HepG2 (cell line): ENCODE data around the gene CCND1. TPM values are rescaled to one million over a fixed set of nuclear protein-coding genes. Genes with fewer than 3 reads are reported as not detected.

Experiments
- ATAC-seq: fragments of 200-7000 bp; cut with Tn5 transposase; 3 replicates; pipeline ENCODE4 v1.9.1; 2020; ENCODE audit warnings: mild to moderate bottlenecking, moderate library complexity
- BruUV-seq: library from RNA; stranded (reverse); fragments of 400-500 nt; replicated peaks from 2 replicates; lab custom pipeline; 2021; lab: Mats Ljungman, UMichigan
- CTCF ChIA-PET: fragments of 300-600 bp; formaldehyde crosslinking; extraction: SDS; loops from one replicate; lab custom pipeline; 2021; ENCODE audit warnings: low total read pairs, inconsistent platforms, low intra/inter-chr PET ratio; lab: Yijun Ruan, JAX
- POLR2A ChIA-PET: fragments of 350-600 bp; sonication (Branson Sonifier 250); formaldehyde crosslinking; loops from one replicate; lab custom pipeline; 2020; ENCODE audit warnings: antibody characterized with exemption, inconsistent platforms; lab: Yijun Ruan, JAX
- DNase-seq: peaks from one replicate; pipeline ENCODE4 v3.0.0-alpha.2; 2015; ENCODE audit warnings: low spot score
- FAIRE-seq: peaks from 3 replicates; lab custom pipeline; 2011; peaks lifted over from hg19 to GRCh38; lab: Jason Lieb, UNC
- H2AFZ ChIP-seq: one replicate; pipeline ENCODE4 v1.6.1; 2011; ENCODE audit warnings: low read length, inconsistent platforms
- H3K27ac ChIP-seq: fragments of 300-600 bp; 3 replicates; pipeline ENCODE4 v1.8.0; 2011; ENCODE audit warnings: mixed run types, mild to moderate bottlenecking, mixed read lengths, low read length, inconsistent platforms; ENCODE audit not compliant: insufficient read depth; ENCODE audit errors: extremely low read length
- H3K27me3 ChIP-seq, 2 experiments: fragments of 200-600 bp in 1 of 2; 2 replicates in 1 of 2; 3 replicates in 1 of 2; pipeline versions ENCODE4 v1.6.0 to v1.8.0; 2011; ENCODE audit warnings: low read length in 2 of 2, mild to moderate bottlenecking in 2 of 2, moderate library complexity in 2 of 2, inconsistent platforms in 1 of 2; ENCODE audit not compliant: insufficient read depth in 2 of 2, control insufficient read depth in 1 of 2
- H3K36me3 ChIP-seq, 2 experiments: fragments of 200-600 bp in 1 of 2; replicated peaks in 1 of 2; 2 replicates in 1 of 2; 3 replicates in 1 of 2; pipeline versions ENCODE4 v1.5.1 to v1.8.0; 2011; ENCODE audit warnings: low read length in 2 of 2, inconsistent platforms in 1 of 2; ENCODE audit not compliant: insufficient read depth in 2 of 2, control insufficient read depth in 1 of 2
- H3K4me1 ChIP-seq: 2 replicates; pipeline ENCODE4 v1.5.1; 2012; ENCODE audit warnings: low read length, inconsistent platforms; ENCODE audit not compliant: insufficient read depth
- H3K4me2 ChIP-seq: 2 replicates; pipeline ENCODE4 v1.6.0; 2011; ENCODE audit warnings: low read depth, low read length, inconsistent platforms
- H3K4me3 ChIP-seq, 3 experiments: fragments of 200-600 bp in 1 of 3; sonication (generic), shearing (Covaris generic) in 1 of 3; replicated peaks in 1 of 3; 2 replicates each; pipeline ENCODE4 v1.5.1; 2011 to 2016; ENCODE audit warnings: low read length in 3 of 3, inconsistent platforms in 2 of 3, low read depth in 2 of 3, mild to moderate bottlenecking in 2 of 3, control low read depth in 1 of 3, mixed read lengths in 1 of 3; ENCODE audit not compliant: insufficient read depth in 1 of 3
- H3K79me2 ChIP-seq: one replicate; pipeline ENCODE4 v1.6.1; 2011; ENCODE audit warnings: low read length, inconsistent platforms; ENCODE audit not compliant: insufficient read depth
- H3K9ac ChIP-seq: 2 replicates; pipeline ENCODE4 v1.6.0; 2011; ENCODE audit warnings: mild to moderate bottlenecking, low read depth, low read length, inconsistent platforms; ENCODE audit not compliant: insufficient read depth
- H3K9me3 ChIP-seq: 2 replicates; pipeline ENCODE4 v1.5.1; 2012; ENCODE audit warnings: mild to moderate bottlenecking, low read length
- H4K20me1 ChIP-seq: 2 replicates; pipeline ENCODE4 v1.6.0; 2011; ENCODE audit warnings: inconsistent platforms, mild to moderate bottlenecking, low read length, moderate library complexity; ENCODE audit not compliant: insufficient read depth
- ELF1 ChIP-seq: sonication (generic); formaldehyde crosslinking; IDR thresholded peaks from 2 replicates; pipeline ENCODE4 v1.4.0; 2020; ENCODE audit warnings: missing genetic modification reagents
- MAFK ChIP-seq, 2 experiments: IDR thresholded peaks in 1 of 2; conservative IDR thresholded peaks in 1 of 2; 2 replicates each; pipeline ENCODE4 v1.6.1; 2011; ENCODE audit warnings: improper control_type of control experiment in 2 of 2, low read length in 2 of 2
- MEIS2 ChIP-seq: sonication (generic); formaldehyde crosslinking; IDR thresholded peaks from 2 replicates; pipeline ENCODE4 v1.9.0; 2021; ENCODE audit warnings: mild to moderate bottlenecking, missing genetic modification reagents
- MYC ChIP-seq: sonication (generic); formaldehyde crosslinking; IDR thresholded peaks from 2 replicates; pipeline ENCODE4 v1.9.0; 2021; ENCODE audit warnings: missing genetic modification reagents, borderline replicate concordance
- NCOR1 ChIP-seq: fragments of 200-600 bp; sonication (generic); IDR thresholded peaks from 2 replicates; pipeline ENCODE4 v1.7.0; 2017; ENCODE audit warnings: antibody characterized with exemption, low read length, borderline replicate concordance
- TP53 ChIP-seq: sonication (generic); formaldehyde crosslinking; conservative IDR thresholded peaks from 2 replicates; pipeline ENCODE4 v1.4.0; 2020; ENCODE audit warnings: missing genetic modification reagents
- ZNF282 ChIP-seq: fragments of 450-650 bp; IDR thresholded peaks from 2 replicates; pipeline ENCODE4 v1.6.1; 2018; ENCODE audit not compliant: partially characterized antibody
- ZNF329 ChIP-seq: sonication (generic); formaldehyde crosslinking; IDR thresholded peaks from 2 replicates; pipeline ENCODE4 v1.9.0; 2021; ENCODE audit warnings: low read depth, mild to moderate bottlenecking, missing genetic modification reagents
- ZNF350 ChIP-seq: sonication (generic); formaldehyde crosslinking; IDR thresholded peaks from 2 replicates; pipeline ENCODE4 v1.4.0; 2020; ENCODE audit warnings: mild to moderate bottlenecking, low read depth, missing genetic modification reagents, borderline replicate concordance
- WGBS: methylation state at CpG from one replicate; pipeline ENCODE4 v1.1.6; 2017; ENCODE audit warnings: low lambda C conversion rate; 5-methylcytosine and 5-hydroxymethylcytosine counted together
- in situ Hi-C: cut with HindIII; loops from 2 replicates; pipeline ENCODE4 v1.10.0; 2017; ENCODE audit warnings: low pct_unique_long_range_greater_than_20kb; ENCODE audit not compliant: extremely low pct_ligation_motif_present
- intact Hi-C: fragments of 100-400 bp; cut with micrococcal nuclease; formaldehyde crosslinking; loops from one replicate; pipeline ENCODE4 v1.10.0; 2022; ENCODE audit not compliant: unreplicated experiment
- polyA plus RNA-seq, 8 experiments: library from polyadenylated mRNA; depleted of rRNA in 3 of 8; stranded (reverse) in 7 of 8; unstranded in 1 of 8; fragments of >200 nt; fragmentation: Illumina TruSeq in 4 of 8; extraction: Trizol in 4 of 8; gene quantifications; 2 replicates each; pipeline versions ENCODE4 v1.2.1 to v1.2.3, GENCODE V29; 2011 to 2016; ENCODE audit warnings: low read depth in 4 of 8, missing spikeins in 1 of 8, mixed read lengths in 1 of 8; ENCODE audit not compliant: insufficient read depth in 1 of 8
- total RNA-seq, 5 experiments: library from RNA; depleted of rRNA; stranded (reverse); fragments of >200 nt; fragmentation: Illumina TruSeq; extraction: Trizol; gene quantifications; 2 replicates each; pipeline ENCODE4 v1.2.3, GENCODE V29; 2016; ENCODE audit warnings: low read depth in 1 of 5
- TF ChIP-seq, protein P1 (sequence below): sonication (generic); formaldehyde crosslinking; IDR thresholded peaks from 2 replicates; pipeline ENCODE4 v1.4.0; 2020; ENCODE audit warnings: missing genetic modification reagents
- TF ChIP-seq, protein P2 (sequence below): sonication (generic); formaldehyde crosslinking; IDR thresholded peaks from 2 replicates; pipeline ENCODE4 v1.4.0; 2020; ENCODE audit warnings: missing genetic modification reagents, mild to moderate bottlenecking, borderline replicate concordance
- TF ChIP-seq, protein P3 (sequence below): sonication (generic); formaldehyde crosslinking; IDR thresholded peaks from 2 replicates; pipeline ENCODE4 v1.8.1; 2023; ENCODE audit warnings: missing genetic modification reagents, mild to moderate bottlenecking, borderline replicate concordance

Gene CCND1
- total and polyA plus RNA-seq, 2 of the 13 experiments (the other 11 are each of a cell fraction or from before 2014, with no cell fraction given): 107 to 136 TPM

DNA sequence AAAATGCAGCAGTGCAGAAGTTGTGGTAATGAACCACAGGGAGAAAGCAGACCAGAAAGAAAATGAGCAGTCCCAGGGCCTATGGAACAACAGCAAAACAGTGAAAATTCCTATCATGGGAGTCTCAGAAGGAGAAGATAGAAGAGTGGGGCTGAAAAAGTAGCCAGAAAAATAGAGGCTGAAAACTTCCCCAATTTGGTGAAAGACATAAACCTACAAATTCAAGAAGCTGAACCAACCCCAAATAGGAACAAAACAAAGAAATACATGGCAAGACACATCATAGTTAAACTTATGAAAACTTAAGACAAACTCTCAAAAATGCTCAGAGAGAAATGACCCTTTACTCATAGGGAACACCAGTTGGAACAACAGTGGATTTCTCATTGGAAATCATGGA lies 51.5 kb downstream of the CCND1 start (continued):
- TF ChIP-seq, protein P1, sequence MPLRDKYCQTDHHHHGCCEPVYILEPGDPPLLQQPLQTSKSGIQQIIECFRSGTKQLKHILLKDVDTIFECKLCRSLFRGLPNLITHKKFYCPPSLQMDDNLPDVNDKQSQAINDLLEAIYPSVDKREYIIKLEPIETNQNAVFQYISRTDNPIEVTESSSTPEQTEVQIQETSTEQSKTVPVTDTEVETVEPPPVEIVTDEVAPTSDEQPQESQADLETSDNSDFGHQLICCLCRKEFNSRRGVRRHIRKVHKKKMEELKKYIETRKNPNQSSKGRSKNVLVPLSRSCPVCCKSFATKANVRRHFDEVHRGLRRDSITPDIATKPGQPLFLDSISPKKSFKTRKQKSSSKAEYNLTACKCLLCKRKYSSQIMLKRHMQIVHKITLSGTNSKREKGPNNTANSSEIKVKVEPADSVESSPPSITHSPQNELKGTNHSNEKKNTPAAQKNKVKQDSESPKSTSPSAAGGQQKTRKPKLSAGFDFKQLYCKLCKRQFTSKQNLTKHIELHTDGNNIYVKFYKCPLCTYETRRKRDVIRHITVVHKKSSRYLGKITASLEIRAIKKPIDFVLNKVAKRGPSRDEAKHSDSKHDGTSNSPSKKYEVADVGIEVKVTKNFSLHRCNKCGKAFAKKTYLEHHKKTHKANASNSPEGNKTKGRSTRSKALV: no peak
- TF ChIP-seq, protein P2, sequence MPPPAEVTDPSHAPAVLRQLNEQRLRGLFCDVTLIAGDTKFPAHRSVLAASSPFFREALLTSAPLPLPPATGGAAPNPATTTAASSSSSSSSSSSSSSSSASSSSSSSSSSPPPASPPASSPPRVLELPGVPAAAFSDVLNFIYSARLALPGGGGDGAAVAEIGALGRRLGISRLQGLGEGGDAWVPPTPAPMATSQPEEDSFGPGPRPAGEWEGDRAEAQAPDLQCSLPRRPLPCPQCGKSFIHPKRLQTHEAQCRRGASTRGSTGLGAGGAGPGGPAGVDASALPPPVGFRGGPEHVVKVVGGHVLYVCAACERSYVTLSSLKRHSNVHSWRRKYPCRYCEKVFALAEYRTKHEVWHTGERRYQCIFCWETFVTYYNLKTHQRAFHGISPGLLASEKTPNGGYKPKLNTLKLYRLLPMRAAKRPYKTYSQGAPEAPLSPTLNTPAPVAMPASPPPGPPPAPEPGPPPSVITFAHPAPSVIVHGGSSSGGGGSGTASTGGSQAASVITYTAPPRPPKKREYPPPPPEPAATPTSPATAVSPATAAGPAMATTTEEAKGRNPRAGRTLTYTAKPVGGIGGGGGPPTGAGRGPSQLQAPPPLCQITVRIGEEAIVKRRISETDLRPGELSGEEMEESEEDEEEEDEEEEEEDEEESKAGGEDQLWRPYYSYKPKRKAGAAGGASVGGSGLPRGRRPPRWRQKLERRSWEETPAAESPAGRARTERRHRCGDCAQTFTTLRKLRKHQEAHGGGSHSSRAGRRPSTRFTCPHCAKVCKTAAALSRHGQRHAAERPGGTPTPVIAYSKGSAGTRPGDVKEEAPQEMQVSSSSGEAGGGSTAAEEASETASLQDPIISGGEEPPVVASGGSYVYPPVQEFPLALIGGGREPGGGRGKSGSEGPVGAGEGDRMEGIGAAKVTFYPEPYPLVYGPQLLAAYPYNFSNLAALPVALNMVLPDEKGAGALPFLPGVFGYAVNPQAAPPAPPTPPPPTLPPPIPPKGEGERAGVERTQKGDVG (CRISPR knock-in tag): no peak
- TF ChIP-seq ELF1 (no peak), ZNF329 (CRISPR knock-in tag) (no peak)
- TF ChIP-seq, all 625 proteins: peak for 0

DNA sequence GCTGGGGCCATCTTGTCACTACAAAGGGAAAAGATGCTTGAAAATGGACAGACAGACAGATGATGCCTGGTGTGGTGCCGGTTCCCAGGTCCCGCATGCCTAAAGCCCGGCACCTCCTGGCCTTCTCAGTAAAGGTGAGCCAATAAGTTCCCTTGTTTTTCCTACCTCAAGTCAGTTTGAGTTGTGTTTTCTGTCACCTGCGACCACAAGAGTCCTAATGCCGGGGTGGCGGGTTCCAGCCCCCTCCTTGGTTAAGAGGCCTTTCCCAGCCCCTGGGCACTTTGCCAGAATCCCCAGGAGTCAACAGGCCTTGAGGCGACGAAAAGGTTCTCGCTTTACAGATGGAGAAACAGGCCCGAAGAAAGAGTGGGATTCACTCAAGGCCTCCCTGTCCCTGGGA lies 53.8 kb downstream of the CCND1 start:
- H3K4me1 ChIP-seq: peaks cover 50% of the 10 kb centered on the region
- no peaks in the 10 kb centered on the region for H3K79me2 ChIP-seq
- no peak for FAIRE-seq
- TF ChIP-seq TP53 (CRISPR knock-in tag) (no peak), MEIS2 (CRISPR knock-in tag) (no peak), NCOR1 (no peak), ZNF282 (no peak), ZNF350 (CRISPR knock-in tag) (no peak), MAFK (conservative IDR thresholded peaks at IDR 0.05 in 1 of 2, IDR thresholded peaks at IDR 0.05 in 1 of 2; ENCODE audit: low read length in 2 of 2) (no peak), MYC (CRISPR knock-in tag) (no peak)
- TF ChIP-seq, protein P3, sequence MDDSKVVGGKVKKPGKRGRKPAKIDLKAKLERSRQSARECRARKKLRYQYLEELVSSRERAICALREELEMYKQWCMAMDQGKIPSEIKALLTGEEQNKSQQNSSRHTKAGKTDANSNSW (CRISPR knock-in tag): no peak
- H3K4me2 ChIP-seq: no peak overlapping the region
- H3K9ac ChIP-seq: no peak overlapping the region
- H2AFZ ChIP-seq: no peak overlapping the region
- DNase-seq: no peak
- in situ Hi-C loops: no loop called here
- no peaks in the 10 kb centered on the region for H4K20me1 ChIP-seq
- ChIA-PET POLR2A (no interaction called here), CTCF (no interaction called here)
- H3K27ac ChIP-seq: no peak overlapping the region
- peaks cover 2 to 34% of the 10 kb centered on the region in 2 experiments; a peak in 3 of 5 replicates for H3K27me3 ChIP-seq
- H3K9me3 ChIP-seq: no peaks in the 10 kb centered on the region
- intact Hi-C loops: no loop called here
- no peak for ATAC-seq
- no TSS peak for BruUV-seq
- WGBS: 31% methylated on average over 9 of the region's 10 CpGs
- H3K36me3 ChIP-seq: no peaks in the 10 kb centered on the region
- H3K4me3 ChIP-seq: no peak overlapping the region
